T47D (cell line): ENCODE results near the gene SCYGR3.
"Not testable (repeated sequence)": the region's sequence is repeated elsewhere in the genome, so short reads cannot be mapped to it uniquely, and the experiment has no call there.

Source experiments
- DNase-seq, 2 experiments: peaks; one replicate each; pipeline versions ENCODE4 v3.0.0 to v3.0.0-alpha.2; 2011 to 2012; ENCODE audit warnings: low read depth in 1 of 2, low spot score in 1 of 2
- JUND ChIP-seq: IDR thresholded peaks from 2 replicates; pipeline ENCODE4 v1.6.1; 2012; ENCODE audit warnings: low read depth
- in situ Hi-C: cut with HindIII; loops from 2 replicates; pipeline ENCODE4 v1.10.0; 2016; ENCODE audit warnings: low sequenced_read_pairs, low pct_unique_long_range_greater_than_20kb

Gene SCYGR3

DNA sequence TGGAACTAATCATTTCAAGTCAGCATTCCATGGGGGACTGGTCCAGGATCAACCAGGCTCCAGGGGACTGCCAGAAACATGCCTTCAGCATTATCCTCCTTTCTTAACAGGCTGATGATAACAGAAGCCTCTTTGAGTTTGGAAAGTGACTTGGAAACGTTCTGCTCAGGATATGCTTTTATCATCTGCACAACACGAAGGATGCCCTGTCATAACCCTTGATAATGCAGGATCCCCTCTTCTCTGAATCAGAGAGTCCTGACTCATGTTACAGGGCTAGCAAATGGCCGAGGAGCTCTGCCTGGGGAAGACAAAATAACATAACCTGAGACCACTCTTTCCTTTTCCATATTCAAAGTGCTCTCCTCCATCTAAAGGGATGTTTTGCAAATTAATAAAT, 6.7 kb downstream of the SCYGR3 start:
- in situ Hi-C loops = no loop called here
- no peak for DNase-seq
- TF ChIP-seq JUND = no peak

DNA sequence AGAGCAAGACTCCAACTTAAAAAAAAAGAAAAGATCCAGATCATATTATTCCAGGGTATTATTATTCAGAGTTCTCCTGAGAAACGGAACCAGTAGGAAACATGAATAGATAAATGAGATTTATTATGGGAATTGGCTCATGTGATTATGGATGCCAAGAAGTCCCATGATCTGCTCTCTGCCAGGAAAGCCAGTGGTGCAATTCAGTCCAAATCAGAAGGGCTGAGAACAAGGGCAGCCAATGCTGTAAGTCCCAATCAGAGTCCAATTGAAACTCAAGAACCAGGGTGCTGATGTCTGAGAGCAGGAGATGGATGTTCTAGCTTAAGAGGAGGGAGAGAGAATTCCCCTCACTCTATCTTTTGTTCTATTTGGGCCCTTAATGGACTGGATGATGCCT, 8.2 kb downstream of the SCYGR3 start:
- in situ Hi-C loops = no loop called here
- no peak for DNase-seq
- no peak for TF ChIP-seq JUND

DNA sequence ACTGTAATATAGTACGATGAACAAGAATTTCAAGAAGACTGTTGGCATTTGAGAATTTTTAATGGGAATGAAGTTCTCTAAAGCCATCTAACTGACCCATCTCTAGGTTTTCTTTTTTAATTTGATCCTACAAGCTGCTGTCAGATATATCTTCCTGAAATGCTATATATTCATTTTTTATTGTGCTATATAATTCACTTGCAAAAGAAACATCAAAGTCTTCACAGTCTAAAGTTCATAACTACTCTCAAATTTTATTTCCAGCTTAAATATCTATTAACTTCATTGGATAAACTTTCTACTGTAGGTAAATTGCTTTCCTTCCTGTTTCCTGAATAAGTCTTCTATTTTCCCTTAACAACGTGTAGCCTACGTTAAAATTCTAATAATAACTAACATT, 12.3 kb downstream of the SCYGR3 start:
- in situ Hi-C loops = no loop called here
- no peak for DNase-seq
- no peak for TF ChIP-seq JUND

DNA sequence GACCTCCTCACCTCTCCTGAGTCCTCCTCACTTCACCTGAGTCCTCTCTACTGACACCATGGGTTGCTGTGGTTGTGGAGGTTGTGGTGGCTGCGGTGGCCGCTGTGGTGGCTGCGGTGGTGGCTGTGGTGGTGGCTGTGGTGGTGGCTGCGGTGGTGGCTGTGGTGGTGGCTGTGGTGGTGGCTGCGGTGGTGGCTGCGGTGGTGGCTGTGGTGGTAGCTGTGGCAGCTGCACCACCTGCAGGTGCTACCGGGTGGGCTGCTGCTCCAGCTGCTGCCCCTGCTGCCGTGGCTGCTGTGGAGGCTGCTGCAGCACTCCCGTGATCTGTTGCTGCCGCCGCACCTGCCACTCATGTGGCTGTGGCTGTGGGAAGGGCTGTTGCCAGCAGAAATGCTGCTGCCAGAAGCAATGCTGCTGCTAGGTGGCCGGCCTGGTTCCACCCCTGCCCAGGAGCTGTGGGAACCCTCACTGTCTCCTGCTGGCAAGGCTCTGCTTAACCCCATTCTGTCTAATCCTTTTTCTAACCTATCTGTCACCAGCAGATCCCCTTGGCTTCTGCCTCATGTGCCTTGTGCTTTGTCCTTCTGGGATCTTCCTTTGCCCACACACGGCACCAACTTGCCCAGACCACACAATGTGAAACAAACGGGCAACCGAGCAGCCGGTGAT, 15.7 kb downstream of the SCYGR3 start, which contains the start of gene SCYGR2:
SCYGR2 (plus strand) TSS at position 59 of the 669 bp plus-strand sequence; CDS start at position 59, 0 bp downstream.
- in situ Hi-C loops, DNase-seq: not testable (repeated sequence)

DNA sequence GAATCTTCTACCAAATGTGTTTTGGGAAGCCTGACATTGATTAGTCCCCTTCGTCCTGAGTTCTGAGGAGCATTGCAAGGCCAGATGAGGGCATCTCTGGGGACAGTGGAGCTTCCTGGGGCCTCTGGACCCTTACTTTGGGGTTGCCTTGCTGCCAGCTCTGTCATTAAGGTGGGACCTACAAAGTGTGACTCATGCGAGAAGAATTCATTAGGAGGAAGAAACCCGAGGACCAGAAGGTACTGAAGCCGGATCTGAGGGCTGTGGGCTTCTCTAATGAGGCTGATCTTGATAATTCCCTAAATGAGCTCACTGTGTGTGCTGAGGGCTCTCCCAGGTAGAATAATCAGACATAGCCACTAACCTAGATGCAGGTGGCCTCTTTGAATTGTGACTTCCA, 16.6 kb downstream of the SCYGR3 start:
- DNase-seq = no peak
- no peak for TF ChIP-seq JUND
- in situ Hi-C loops = no loop called here

DNA sequence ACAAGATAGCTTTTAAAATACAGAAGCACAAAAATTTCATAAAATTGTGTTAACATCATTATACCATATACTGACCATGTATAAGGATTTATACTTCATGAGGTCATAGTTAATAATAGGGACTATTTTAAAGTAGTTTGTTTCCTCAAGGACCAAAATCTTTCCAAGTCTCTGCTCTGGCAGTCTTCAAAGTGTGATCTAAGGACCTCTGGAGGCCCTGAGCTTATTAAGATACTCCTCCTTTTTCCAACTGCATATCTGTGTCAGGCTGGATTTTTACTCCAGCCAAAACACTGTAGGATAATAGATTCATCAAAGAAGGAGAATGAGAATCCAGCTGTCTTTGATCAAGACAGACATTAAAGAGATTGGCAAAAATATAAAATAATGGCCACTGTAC, 17.6 kb downstream of the SCYGR3 start:
- in situ Hi-C loops = no loop called here
- no peak for TF ChIP-seq JUND
- DNase-seq = no peak

DNA sequence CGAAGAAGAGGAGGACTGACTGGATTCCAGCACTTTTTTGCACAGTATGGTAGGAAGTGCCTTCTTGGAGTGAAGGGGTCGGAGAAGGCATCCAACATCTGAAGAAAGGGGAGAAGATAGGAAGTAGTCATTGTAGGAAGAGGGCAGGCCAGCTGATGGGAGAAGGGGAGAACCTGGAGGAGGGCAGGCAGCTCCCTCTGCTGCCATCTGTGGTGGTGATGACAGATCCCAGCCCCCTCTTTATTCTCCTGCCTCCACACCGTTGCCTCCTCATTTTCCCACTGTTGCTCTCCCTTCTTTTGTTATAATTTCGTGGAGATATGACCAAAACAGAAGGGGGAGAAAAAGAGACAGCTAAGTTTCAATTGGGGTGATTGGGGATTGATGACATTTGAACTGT, 18.8 kb downstream of the SCYGR3 start:
- no peak for TF ChIP-seq JUND
- in situ Hi-C loops = no loop called here
- no peak for DNase-seq

DNA sequence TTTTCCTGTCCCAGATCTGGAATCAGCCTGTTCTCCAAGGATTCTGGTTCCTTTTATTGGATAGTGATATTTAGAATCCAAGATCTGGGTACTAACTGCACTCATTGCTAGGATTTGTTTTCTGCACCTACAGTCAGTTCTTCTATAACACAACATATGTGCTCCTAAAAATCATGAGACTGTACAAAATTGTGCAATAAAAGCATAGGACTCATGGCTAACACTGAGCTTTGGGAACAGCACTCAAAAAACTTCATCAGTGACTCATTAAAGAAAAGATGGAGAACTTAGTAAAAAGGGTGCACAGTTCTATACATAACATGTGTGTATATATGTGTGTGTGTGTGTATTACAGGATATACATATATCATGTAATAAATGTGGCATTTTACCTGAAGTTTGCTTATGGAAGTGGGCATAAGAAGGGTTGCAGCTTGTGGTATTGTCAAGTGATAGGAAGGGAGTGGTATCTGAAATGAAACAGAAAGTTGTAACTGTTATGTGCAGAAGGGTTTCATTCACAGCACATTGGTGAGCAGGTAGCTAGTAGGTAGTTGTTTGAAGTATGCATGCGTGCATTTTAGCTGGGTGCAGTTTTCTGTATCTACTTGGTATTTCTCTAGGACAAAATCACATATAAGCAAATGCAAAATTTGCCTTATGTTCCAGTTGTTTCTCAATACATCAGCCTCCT, 21.8 kb downstream of the SCYGR3 start:
- in situ Hi-C loops = no loop called here

DNA sequence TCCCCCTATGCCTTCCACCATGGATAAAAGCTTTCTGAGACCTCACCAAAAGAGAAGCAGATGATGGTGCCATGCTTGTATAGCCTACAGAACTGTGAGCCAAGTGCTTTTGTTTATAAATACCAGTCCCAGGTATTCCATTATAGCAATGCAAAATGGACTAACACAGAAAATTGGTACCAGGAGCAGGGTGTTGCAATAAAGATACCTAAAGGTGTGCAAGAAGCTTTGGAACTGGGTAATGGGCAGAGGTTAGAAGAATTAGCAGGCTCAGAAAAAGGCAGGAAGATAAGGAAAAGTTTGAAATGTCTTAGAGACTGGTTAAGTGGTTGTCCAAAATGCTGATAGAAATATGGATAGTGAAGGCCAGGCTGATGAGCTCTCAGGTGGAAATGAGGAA, 32.3 kb downstream of the SCYGR3 start:
- in situ Hi-C loops = no loop called here
- DNase-seq = no peak
- no peak for TF ChIP-seq JUND

More for the DNA sequence above, 21.8 kb downstream of the SCYGR3 start:
- DNase-seq = no peak
- no peak for TF ChIP-seq JUND

DNA sequence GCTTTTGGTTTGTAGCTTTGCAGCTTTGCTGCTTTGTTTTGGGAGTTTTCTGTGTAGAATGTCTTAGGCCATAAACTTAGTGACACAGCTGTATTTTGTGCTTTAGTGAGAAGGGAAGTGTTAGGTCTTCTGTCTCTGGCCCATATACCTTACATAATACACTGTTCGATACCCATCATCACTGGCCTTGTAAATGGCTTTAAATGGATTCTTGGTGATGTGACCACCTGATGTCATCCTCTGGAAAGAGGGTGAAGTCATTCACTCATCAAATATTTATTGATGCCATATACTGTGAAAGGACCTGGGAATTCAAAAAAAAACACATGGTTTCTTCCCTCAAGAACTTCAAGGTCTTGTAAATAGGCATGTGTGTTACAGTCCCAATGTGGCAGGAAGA, 34.8 kb downstream of the SCYGR3 start:
- no peak for TF ChIP-seq JUND
- no peak for DNase-seq
- in situ Hi-C loops = no loop called here

DNA sequence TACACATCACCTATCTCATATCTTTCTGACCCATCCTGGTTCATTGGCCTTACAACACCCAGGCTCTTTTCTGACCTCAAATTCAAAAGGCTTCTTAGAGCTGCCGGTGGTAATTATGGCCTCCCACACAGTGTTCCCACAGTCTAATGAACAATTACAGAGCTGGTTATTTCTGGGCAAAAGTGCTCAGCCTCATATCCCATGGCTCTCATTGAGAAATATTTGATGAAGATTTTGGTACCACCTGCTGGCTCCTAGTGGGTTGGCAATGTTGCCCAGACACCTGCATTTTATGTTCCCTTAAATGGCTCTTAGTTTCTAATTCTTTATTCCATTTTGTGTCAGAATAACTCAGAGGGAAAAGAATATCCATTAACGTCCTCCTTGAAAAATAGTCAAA, 36.0 kb downstream of the SCYGR3 start:
- in situ Hi-C loops = no loop called here
- DNase-seq = peak in 1 of 2 experiments; percentile 2

DNA sequence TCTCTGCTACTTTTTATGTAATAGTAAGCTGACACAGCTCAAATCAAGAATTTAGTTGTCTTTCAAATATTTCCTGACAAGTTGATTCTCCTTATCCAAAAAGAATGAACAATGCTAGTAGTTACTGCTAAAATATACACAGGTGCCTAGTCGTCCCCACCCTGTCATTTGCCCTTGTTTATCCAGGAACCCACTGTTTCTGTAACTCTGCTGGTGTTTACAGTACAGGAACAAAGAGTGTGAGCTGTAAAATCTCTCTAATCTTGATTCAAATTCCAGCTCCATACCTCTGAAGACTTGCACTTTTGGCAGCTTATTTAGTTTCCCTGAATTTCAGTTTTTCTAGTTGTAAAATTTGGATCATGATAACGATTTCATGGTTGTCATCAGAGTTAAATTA, 37.1 kb downstream of the SCYGR3 start:
- DNase-seq = no peak
- TF ChIP-seq JUND = no peak
- in situ Hi-C loops = no loop called here

More for the DNA sequence above, 36.0 kb downstream of the SCYGR3 start:
- no peak for TF ChIP-seq JUND

DNA sequence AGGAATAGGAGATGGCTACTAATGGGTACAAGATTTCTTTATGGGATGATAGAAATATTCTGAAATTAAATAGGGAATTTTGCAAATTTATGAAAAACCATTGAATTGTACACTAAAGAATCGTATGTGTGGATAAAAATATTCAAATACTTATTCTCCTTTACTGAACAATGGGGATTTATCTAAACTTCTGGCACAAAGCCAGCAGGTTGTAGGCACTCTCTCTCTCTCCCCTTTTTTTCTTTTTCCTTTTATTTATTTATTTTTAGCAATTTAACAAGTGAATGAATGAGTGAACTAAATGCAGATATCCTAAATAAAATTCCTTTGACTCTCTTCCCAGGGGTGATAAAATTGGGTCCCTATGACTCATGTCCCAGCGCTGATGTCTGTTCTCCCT, 37.8 kb downstream of the SCYGR3 start:
- TF ChIP-seq JUND = no peak
- DNase-seq = no peak
- in situ Hi-C loops = no loop called here
